GM19035 (cell line): ENCODE data around the gene IL15RA.
"Not testable (repeated sequence)": the region's sequence is repeated elsewhere in the genome, so short reads cannot be mapped to it uniquely, and the experiment has no call there.

Source experiments
- ATAC-seq: cut with Tn5 transposase; IDR thresholded peaks from one replicate; pipeline ENCODE4 v1.9.1; 2021; ENCODE audit not compliant: unreplicated experiment

IL15RA gene

DNA sequence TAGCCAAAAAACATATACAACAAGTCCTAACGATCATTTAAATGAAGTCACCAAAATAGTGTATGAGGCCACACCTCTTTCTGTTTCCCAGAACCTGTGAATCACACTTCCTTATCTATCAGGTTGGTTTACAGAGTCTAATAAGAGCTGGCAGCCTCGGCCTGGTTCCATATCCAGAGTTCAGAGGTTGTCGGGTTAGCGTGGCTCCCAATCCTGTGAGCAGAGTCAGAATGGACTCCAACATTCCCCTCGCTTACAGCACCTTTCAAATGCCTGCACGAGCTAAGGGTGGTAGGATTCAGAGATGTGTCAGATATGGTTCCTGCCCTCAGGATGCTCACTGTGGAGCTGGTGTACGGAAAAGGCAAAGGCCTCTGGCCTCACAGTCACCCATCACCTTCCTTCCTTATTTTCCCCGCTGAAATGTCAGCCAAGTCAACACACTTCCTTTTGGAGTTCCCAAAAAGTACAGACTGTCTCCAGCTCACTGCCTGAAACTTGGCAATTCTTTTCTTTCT is 6.0 kb downstream of the IL15RA start:
- ATAC-seq, result no peak

DNA sequence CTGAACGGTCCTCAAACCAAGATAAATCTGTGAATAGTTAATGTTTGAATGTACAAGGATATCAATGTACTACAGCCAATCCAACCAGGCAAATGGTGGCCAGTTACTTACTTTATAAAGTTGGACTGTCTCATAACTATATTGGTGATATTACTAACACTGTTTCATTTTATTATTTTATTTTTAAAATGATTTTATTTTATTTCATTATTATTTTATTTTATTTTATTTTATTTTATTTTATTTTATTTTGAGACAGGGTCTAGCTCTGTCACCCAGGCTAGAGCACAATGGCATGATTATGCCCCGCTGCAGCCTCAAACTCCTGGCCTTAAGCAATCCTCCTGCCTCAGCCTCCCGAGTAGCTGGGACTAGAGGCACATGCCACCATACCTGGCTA is 6.8 kb downstream of the IL15RA start:
- ATAC-seq, result no peak

DNA sequence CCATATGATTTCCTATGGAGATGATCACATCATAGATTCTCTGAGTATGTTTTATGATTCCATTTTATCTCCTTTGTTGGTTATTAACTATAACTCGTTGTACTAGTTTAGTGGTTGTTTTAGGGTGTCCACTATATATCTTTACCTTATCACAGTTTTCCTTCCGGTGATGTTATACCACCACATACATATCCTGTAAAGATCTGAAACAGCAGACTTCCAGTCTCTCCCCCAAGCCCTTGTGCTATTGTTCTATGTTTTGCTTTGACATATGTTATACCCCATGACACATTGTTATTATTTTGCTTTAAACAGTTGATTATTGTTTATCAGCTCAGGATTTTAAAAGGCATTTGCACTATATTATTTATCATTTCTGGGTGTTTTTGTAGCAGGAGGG is 7.3 kb downstream of the IL15RA start:
- ATAC-seq, result no peak

DNA sequence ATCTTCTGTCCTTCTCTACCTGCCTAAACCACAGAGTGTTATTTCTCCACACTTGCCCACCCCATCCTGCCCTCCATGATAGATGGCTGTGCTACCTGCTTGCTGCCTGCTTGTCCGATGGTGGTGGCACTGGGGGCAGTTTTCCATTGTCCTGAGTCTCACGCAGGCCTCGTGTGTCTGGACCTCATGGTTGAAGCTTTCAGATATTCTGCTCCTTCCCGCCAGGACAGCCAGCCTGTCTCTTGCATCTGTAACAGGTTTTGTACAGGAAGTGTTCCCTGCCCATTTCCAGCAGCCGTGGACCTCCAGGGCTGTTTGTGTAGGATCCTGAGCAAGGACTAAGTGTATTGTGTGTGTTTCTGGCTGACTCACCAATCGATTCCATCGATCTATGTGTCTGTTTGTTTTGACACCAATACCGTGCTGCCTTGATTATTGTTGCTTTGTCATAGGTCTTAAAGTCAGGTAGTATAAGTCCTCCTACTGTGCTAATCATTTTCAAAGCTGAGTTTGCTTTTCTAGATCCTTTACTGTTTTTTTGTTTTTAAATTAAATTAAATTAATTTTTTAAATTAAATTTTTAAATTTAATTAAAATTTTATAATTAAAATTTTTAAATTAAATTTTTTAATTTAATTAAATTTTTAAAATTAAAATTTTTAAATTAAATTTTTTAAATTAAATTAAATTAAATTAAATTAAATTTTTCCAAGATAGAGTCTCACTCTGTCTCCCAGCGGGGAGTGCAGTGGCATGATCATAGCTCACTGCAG is 8.5 kb downstream of the IL15RA start:
- no peak for ATAC-seq

DNA sequence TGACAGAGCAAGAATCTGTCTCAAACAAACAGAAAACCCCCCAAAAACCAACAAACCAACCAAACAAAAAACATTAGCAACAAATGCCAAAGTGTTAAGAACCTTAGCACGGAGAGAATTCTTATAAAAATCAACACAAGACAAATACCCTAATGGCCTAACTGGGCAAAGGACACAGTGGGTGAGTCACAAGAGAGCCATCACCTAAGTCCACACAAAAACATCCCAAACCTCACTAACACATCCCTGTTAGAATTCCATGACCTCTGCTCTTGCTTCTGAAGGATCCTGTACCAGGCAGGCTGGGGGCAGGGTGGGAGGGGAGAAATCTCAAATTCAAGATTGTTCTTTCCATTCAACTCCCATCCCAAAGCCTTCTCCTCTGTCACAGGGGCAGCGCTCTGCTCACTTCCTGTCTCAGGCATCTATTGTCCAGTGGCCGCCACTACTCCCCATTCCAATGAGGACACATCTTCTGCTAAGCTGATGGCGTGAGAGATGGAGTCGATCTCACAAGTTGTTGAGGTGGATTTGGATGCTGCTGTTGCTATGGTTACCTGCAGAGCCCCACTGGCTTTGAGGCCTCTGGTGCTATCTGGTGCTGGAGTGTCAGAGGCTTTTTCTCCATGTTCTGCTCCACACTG is 9.2 kb downstream of the IL15RA start:
- ATAC-seq, result no peak

DNA sequence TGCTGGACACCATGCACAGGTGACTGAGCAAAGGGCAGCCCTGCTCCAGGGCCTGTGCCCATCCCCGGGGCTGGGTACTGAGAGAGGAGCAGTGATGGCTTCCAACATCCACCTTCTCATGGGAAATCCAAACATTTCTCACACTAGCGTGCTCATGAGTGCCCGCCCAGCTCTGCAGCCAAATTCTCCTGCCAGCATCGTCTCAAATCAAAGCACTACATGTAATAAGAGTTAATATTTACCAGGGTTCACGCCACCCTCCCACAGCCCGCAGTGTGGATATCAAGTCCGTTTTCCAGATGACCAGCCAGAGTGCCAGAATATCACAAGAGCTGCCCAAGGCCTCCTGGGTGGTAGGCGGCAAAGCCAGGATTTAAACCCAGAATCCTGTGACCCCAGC is 12.1 kb downstream of the IL15RA start:
- no peak for ATAC-seq

DNA sequence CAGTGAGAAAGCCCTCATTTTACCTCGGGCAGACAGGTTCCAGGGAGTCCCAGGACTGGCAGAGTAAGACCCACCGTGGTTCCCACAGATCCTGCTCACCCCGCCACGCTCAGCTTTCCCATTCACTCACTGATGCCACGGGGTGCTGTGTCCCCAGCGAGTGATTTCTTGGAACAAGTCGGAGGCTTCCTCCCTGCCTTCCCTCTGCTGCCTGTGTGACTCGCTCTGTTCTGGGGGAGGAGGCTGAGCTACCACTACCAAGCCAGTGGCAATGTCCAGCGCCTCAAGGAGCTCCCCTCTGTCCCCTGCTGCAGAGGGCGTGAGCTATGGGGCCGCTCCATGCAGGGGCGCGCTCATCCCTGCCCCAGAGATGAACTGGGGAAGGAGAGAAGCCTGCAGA is 12.6 kb downstream of the IL15RA start:
- no peak for ATAC-seq

DNA sequence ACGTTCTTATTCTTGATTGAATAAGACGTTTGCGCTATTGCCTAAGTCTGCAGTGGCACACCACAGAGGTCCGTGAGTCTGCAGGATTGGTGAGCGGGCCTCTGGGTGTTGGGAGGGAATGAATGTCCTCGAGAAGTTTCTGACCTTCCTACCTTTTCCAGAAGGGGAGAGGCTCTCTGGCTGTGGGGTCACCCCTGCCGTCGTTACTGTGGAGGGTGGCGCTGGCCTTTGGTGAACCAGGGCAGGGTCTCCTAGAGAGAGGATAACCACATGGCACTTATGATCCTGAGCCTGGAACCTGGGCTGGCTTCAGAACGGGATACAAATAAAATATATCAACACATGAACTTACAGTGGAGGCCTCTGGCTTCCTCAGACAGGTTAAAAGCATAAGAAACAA is 13.8 kb downstream of the IL15RA start:
- no peak for ATAC-seq

DNA sequence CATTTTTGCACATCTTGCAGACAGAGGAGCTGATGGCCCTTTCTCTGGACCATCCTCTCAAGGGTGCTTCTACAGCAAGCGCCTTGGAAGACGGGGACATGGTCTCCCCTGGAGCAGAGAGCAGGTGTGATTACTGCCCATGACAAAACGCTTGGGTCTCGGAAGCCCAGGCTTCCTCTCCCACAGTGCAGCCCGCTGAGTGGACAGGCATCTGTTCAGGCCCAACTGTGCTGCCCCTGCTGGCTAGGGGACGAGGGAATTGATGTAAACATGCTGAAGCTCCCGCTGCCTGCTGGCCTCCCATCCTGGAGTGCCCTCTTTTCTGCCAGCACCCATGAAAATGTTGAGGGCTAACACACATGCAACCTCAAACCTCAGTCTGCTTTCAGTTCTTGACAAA is 14.3 kb downstream of the IL15RA start:
- ATAC-seq, result no peak

DNA sequence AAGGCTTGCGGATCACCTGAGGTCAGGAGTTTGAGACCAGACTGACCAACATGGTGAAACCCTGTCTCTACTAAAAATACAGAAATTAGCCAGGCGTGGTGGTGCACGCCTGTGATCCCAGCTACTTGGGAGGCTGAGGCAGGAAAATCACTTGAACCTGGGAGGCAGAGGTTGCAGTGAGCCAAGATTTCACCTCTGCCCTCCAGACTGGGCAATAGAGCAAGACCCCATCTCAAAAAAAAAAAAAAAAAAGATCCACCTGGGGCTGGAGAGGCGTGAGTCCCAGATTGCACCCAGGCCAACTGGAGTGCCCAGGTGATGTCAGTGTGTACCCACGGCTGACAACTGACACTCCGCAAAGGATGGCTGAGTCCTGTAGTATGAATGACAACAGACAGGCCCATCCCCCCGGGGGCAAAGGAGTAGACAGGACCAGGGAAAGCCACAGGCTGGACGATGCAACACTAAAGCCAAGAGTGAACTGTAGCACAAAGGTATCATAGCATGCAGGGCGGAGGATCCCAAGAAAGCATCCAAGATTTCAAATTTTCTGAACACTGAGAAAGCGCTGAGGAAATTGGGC is 14.9 kb downstream of the IL15RA start:
- not testable (repeated sequence) for ATAC-seq

DNA sequence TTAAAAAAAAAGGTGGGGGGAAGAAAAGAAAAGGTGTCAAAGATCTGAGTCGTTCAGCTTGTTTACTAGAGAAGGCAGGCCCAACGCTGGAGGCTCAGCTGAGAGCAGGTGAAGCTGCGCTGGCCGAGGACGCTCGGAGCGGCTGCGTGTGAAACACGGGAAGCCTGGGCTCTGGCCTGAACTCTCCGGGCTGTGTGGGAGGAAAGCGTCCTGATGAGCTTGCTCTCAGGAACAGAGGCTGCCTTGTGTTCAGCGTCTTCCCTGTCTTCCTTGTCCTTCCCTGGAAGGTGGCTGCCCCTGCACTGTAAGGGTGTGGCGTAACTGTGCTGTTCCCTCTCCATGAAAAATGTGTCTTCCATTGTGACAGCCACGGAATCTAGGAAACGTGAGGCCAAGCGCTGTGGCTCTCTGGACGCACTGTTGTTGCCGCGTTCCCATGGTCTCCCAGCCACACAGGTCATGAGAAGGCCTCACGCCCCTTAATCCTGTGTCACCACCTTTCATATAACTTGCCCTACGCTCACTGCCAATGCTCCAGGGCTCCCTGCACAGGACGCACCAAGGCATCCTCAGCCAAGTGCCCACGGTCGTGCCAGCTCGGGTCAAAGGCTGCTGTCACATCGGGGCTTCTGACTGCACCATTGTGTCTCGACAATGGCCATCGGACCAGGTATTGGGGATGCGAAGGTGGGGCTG is 15.8 kb downstream of the IL15RA start:
- ATAC-seq, result no peak

DNA sequence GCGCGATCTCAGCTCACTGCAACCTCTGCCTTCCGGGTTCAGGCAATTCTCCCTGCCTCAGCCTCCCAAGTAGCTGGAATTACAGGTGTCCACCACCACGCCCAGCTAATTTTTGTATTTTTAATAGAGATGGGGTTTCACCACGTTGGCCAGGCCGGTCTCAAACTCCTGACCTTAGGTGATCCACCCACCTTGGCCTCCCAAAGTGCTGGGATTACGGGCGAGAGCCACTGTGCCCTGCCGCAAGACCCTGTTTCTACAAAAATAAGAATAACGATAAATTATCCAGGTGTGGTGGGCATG is 16.4 kb downstream of the IL15RA start:
- not testable (repeated sequence) for ATAC-seq

DNA sequence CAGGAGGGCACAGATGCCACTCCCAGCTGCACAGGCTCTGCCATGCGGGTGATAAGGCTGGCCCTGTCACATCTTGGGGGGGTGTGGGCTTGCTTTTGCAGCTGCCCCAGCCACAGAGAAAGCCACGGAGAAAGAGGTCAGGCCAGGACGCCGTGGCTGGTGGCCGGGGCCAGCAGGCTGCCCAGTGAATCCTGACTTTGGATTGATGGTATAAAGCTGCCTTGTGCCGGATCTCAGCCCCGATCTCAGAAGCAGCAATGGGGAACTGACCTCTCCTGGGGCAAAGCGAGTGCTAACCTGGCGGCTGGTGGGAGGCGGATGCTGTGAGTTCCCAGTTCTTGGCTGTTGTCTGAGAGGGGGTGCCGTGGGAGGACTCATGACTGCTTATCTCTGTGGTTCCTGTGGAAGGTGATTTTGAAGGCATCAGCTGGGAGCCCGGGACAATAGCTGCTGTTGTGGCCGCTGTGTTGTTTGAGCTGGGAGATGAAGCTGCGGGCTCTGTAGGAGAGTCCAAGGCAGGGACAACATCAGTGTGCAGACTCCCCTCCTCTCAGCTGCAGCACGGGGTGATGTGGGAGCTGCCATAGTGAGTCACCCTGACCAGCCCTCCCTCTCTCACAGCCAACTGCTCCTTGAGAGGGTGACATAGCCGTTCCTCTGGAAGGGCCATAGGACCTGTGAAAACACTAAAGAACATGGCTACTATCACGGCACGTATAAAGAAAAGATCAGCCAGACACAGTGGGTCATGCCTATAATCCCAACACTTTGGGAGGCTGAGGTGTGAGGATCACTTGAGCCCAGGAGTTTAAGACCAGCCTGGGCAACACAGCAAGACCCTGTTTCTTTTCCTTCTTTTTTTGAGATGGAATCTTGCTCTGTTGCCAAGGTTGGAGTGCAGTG is 17.0 kb downstream of the IL15RA start:
- no peak for ATAC-seq

DNA sequence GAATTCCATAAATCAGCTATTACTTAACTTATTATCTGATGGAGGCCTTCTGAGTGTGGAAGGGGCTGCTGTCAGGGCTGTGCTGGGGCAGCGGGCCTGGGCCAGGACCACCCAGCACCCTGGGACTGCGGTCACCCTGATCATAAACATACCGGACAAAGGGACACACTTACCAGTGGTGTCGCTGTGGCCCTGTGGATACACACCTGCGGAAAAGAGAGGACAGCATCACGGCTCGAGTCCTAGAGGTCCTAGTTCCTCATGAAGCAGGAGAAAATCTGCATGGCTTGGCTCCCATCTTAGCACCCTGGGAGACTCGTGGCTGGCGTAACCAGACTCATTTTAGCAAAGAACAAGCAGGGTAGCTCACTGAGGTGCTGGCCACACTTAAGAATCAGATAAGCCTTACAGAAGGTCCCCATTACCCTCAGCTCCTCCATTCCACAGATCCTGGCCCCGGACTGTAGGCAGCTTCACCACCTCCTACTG is 17.7 kb downstream of the IL15RA start:
- no peak for ATAC-seq

DNA sequence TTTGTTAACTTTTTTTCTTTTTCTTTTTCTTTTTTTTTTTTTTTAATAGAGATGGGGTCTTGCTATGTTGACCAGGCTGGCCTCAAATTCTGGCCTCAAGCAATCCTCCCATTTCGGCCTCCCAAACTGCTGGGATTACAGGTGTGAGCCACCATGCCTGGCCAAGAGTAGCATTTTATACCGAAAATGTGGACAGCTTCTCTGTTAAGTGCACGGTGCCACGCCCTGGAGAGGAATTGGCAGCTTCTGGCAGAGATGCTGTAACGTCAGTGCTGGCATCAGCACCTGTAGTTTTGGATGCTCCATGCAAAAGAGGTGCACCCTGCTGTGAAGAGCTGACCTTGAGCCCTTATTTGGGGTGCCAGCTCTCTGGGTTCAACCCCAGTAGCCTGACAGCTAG is 18.2 kb downstream of the IL15RA start:
- no peak for ATAC-seq

DNA sequence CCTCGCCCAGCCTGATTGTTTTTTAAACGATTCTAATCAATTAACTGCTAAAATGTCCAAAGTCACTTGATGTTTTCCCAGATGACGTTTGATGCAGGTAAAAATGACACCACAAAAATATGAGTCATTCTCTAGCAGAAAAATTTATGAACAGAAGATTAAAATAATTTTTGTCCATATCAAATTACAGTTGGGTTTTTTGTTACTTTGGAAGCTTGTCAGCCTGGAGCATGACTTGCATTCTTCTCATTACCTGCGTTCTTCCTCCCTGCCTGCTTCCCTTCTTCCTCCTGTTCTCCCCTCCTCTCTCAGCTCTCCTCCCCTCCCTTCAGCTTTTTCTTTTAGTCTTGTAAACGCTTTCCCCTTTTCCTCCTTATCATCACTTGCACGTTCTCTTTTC is 18.7 kb downstream of the IL15RA start:
- no peak for ATAC-seq

DNA sequence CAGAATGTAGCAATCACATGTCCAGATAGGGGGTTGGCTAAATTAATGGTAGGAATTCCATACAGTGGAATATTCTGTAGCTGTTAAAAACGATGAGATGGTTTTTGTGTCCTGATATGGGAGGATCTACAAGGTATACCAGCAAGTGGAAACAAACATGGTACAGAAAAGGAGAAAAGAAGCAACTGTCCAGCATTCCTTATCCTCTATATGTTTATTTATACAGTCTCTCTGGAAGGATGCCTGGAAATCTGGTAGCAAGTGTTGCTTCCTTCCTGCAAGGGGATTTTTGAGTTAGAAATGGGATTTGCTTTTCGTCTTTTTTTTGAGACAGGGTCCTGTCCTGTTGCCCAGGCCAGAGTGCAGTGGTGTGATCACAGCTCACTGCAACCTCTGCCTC is 19.3 kb downstream of the IL15RA start:
- no peak for ATAC-seq

DNA sequence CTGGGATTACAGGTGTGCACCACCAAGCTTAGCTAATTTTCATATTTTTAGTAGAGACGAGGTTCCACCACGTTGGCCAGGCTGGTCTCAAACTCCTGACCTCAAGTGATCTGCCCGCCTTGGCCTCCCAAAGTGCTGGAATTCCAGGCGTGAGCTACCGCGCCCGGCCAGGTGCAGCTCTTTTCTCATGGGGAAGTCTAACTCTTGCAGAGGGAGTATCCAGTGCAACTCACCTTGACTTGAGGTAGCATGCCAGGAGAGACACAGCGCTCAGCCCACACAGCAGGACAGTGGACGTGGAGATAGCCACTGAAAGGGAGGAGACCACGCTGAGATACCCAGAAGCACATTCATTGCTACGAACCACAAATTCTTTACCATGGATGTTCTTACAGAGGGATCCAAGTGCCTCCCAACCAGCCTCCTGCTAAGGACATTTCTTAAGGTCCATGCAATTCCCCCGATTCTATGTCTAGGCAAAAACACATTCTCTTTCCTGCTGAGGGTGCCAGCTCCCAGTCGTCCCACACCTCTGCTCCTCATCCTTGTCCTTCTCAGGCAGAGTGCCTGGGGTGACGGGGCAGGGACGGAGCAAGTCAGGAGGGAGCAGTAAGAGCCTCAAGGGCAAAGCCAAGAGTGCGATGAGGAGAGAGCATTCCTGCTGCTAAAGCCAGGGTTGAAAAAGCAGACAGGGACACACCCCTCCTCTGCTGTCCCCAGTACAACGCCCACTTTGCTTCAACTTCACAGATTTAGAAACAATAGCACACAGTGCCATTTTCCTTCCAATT is 21.0 kb downstream of the IL15RA start:
- no peak for ATAC-seq

DNA sequence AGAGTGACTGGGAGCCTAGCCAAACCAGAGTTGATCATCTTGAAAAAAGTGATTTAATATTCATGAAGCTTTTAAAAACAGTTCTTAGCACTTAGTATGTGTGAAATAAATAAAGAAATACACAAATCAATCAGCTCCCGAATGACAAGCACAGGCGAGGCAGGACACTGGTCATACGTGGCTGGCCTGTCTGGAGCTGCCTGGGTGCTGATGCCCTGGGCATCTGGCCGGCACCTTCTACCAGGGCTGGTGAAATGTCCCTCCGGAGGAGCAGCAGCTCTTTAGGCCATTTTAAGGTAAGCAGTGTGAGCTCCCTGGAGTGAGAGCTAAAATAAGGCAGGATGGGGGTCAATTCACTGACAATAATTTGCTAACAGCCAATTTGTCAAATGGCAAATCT is 23.7 kb downstream of the IL15RA start:
- ATAC-seq, result no peak
